Activated naive CD4-positive, alpha-beta T cell treated with anti-CD3 and anti-CD28 coated beads, Interleukin-2, amount 10 ng/mL, durations not matched to agents 7 days and 5 days (primary cell): ENCODE data around the gene PRMT7.
A peak's percentile ranks its signal among the peaks of the same experiment; 100 is the strongest.

Experiments used
- CTCF ChIA-PET: fragments of 350-600 bp; sonication (Branson Sonifier 250); formaldehyde crosslinking; loops from one replicate; lab custom pipeline; 2021; ENCODE audit warnings: antibody characterized with exemption; lab: Charles Lee
- DNase-seq: peaks from one replicate; pipeline ENCODE4 v3.0.0-alpha.2; 2020
- H3K27ac Mint-ChIP-seq: one replicate; pipeline ENCODE4 v1.8.0; 2021; ENCODE audit warnings: mild to moderate bottlenecking, moderate library complexity, mixed read lengths
- H3K27me3 Mint-ChIP-seq: one replicate; pipeline ENCODE4 v1.8.0; 2021; ENCODE audit warnings: mild to moderate bottlenecking, mixed read lengths
- H3K36me3 Mint-ChIP-seq: one replicate; pipeline ENCODE4 v1.8.0; 2021; ENCODE audit warnings: mixed read lengths
- H3K4me1 Mint-ChIP-seq: one replicate; pipeline ENCODE4 v1.8.0; 2021; ENCODE audit warnings: mixed read lengths
- H3K4me3 Mint-ChIP-seq: one replicate; pipeline ENCODE4 v1.8.0; 2021; ENCODE audit warnings: mild to moderate bottlenecking, moderate library complexity, mixed read lengths
- H3K9me3 Mint-ChIP-seq: one replicate; pipeline ENCODE4 v1.8.0; 2021; ENCODE audit warnings: mixed read lengths

PRMT7 gene

GRCh38 chr16:68368301-68368888 is 57.6 kb downstream of the PRMT7 start:
- Mint-ChIP-seq H3K4me1 (peaks cover 58% of the 10 kb centered on the region), H3K9me3 (no peaks in the 10 kb centered on the region), H3K4me3 (peak overlapping the region; percentile 51), H3K27me3 (peaks cover 100% of the 10 kb centered on the region), H3K36me3 (no peaks in the 10 kb centered on the region), H3K27ac (no peak overlapping the region)
- DNase-seq, result no peak
- CTCF ChIA-PET, result interaction anchor here (0.6 to 2.8 kb wide), 5 partner anchors 12 to 684 kb away, joined by 3 to 15 read pairs (median 8); no protein-coding TSS in a partner anchor

- peak overlapping the region; percentile 28 for H3K27ac Mint-ChIP-seq
- CTCF ChIA-PET, result interaction anchor here (0.8 to 2.8 kb wide), 6 partner anchors 13 to 143 kb away, joined by 3 to 15 read pairs (median 6); no protein-coding TSS in a partner anchor
- peaks cover 100% of the 10 kb centered on the region for H3K27me3 Mint-ChIP-seq
- peak overlapping the region; percentile 35 for H3K4me3 Mint-ChIP-seq
- no peaks in the 10 kb centered on the region for H3K9me3 Mint-ChIP-seq
- no peak for DNase-seq
- no peaks in the 10 kb centered on the region for H3K36me3 Mint-ChIP-seq
- peaks cover 55% of the 10 kb centered on the region for H3K4me1 Mint-ChIP-seq
These were observed 58.3 kb downstream of the PRMT7 start for GRCh38 chr16:68369168-68369567.

GRCh38 chr16:68369697-68370580 is 59.1 kb downstream of the PRMT7 start:
- H3K27ac Mint-ChIP-seq, result peak overlapping the region; percentile 67
- CTCF ChIA-PET, result interaction anchor here (0.6 to 2.8 kb wide), 8 partner anchors 13 to 143 kb away, joined by 3 to 15 read pairs (median 4); no protein-coding TSS in a partner anchor
- H3K9me3 Mint-ChIP-seq, result no peaks in the 10 kb centered on the region
- no peaks in the 10 kb centered on the region for H3K36me3 Mint-ChIP-seq
- peak overlapping the region; percentile 35 for H3K4me3 Mint-ChIP-seq
- peaks cover 49% of the 10 kb centered on the region for H3K4me1 Mint-ChIP-seq
- peaks cover 100% of the 10 kb centered on the region for H3K27me3 Mint-ChIP-seq
- peak; percentile 63 for DNase-seq

- no peaks in the 10 kb centered on the region for H3K9me3 Mint-ChIP-seq
- H3K4me3 Mint-ChIP-seq, result peak overlapping the region; percentile 3
- H3K36me3 Mint-ChIP-seq, result no peaks in the 10 kb centered on the region
- H3K4me1 Mint-ChIP-seq, result peaks cover 44% of the 10 kb centered on the region
- H3K27me3 Mint-ChIP-seq, result peaks cover 100% of the 10 kb centered on the region
- peak; percentile 72 for DNase-seq
- H3K27ac Mint-ChIP-seq, result peak overlapping the region; percentile 24
- CTCF ChIA-PET, result interaction anchor here (0.6 to 1.8 kb wide), 3 partner anchors 13 to 109 kb away, joined by 3 to 5 read pairs (median 3); no protein-coding TSS in a partner anchor
These were observed 59.9 kb downstream of the PRMT7 start for GRCh38 chr16:68370581-68371275.

- Mint-ChIP-seq H3K9me3 (no peaks in the 10 kb centered on the region), H3K4me1 (peaks cover 43% of the 10 kb centered on the region)
These were observed 60.4 kb downstream of the PRMT7 start for GRCh38 chr16:68371276-68371651.

GRCh38 chr16:68371706-68372380 is 61.0 kb downstream of the PRMT7 start:
- no peak overlapping the region for H3K4me3 Mint-ChIP-seq
- DNase-seq, result no peak
- H3K27ac Mint-ChIP-seq, result no peak overlapping the region
- H3K4me1 Mint-ChIP-seq, result peaks cover 41% of the 10 kb centered on the region
- CTCF ChIA-PET, result no interaction called here
- no peaks in the 10 kb centered on the region for H3K9me3 Mint-ChIP-seq
- H3K36me3 Mint-ChIP-seq, result no peaks in the 10 kb centered on the region
- H3K27me3 Mint-ChIP-seq, result peaks cover 100% of the 10 kb centered on the region

More at GRCh38 chr16:68371276-68371651, 60.4 kb downstream of the PRMT7 start:
- no peak overlapping the region for H3K4me3 Mint-ChIP-seq
- H3K36me3 Mint-ChIP-seq, result no peaks in the 10 kb centered on the region
- CTCF ChIA-PET, result interaction anchor here (1.5 to 1.8 kb wide), 2 partner anchors 14 to 110 kb away, joined by 3 to 5 read pairs; no protein-coding TSS in a partner anchor
- H3K27ac Mint-ChIP-seq, result no peak overlapping the region
- H3K27me3 Mint-ChIP-seq, result peaks cover 100% of the 10 kb centered on the region
- no peak for DNase-seq

GRCh38 chr16:68372381-68372720 is 61.5 kb downstream of the PRMT7 start:
- H3K27ac Mint-ChIP-seq, result no peak overlapping the region
- CTCF ChIA-PET, result interaction anchor here (0.9 kb wide), 1 partner anchor 110 kb away, joined by 3 read pairs; no protein-coding TSS in a partner anchor
- H3K9me3 Mint-ChIP-seq, result no peaks in the 10 kb centered on the region
- H3K4me3 Mint-ChIP-seq, result no peak overlapping the region
- no peak for DNase-seq
- H3K4me1 Mint-ChIP-seq, result peaks cover 39% of the 10 kb centered on the region
- H3K36me3 Mint-ChIP-seq, result no peaks in the 10 kb centered on the region
- H3K27me3 Mint-ChIP-seq, result peaks cover 100% of the 10 kb centered on the region

GRCh38 chr16:68372806-68373205 is 62.0 kb downstream of the PRMT7 start:
- CTCF ChIA-PET, result interaction anchor here (0.9 to 1.0 kb wide), 2 partner anchors 111 to 122 kb away, joined by 3 read pairs; no protein-coding TSS in a partner anchor
- Mint-ChIP-seq H3K27me3 (peaks cover 100% of the 10 kb centered on the region), H3K9me3 (no peaks in the 10 kb centered on the region), H3K4me3 (no peak overlapping the region), H3K36me3 (no peaks in the 10 kb centered on the region), H3K27ac (no peak overlapping the region), H3K4me1 (peaks cover 36% of the 10 kb centered on the region)
- no peak for DNase-seq

- Mint-ChIP-seq H3K27ac (peak overlapping the region; percentile 43), H3K36me3 (no peaks in the 10 kb centered on the region), H3K4me1 (peaks cover 27% of the 10 kb centered on the region), H3K9me3 (no peaks in the 10 kb centered on the region), H3K4me3 (no peak overlapping the region), H3K27me3 (peaks cover 100% of the 10 kb centered on the region)
- no peak for DNase-seq
- CTCF ChIA-PET, result interaction anchor here (0.9 to 1.6 kb wide), 3 partner anchors 22 to 121 kb away, joined by 3 to 5 read pairs (median 3); no protein-coding TSS in a partner anchor
These were observed 62.9 kb downstream of the PRMT7 start for GRCh38 chr16:68373528-68374245.

- Mint-ChIP-seq H3K36me3 (no peaks in the 10 kb centered on the region), H3K27ac (no peak overlapping the region), H3K4me1 (peaks cover 27% of the 10 kb centered on the region), H3K4me3 (no peak overlapping the region), H3K27me3 (peaks cover 100% of the 10 kb centered on the region), H3K9me3 (no peaks in the 10 kb centered on the region)
- DNase-seq, result no peak
- CTCF ChIA-PET, result interaction anchor here (1.4 to 1.6 kb wide), 2 partner anchors 10 to 21 kb away, joined by 3 to 5 read pairs; no protein-coding TSS in a partner anchor
These were observed 63.5 kb downstream of the PRMT7 start for GRCh38 chr16:68374246-68374805.

GRCh38 chr16:68374961-68375660 is 64.3 kb downstream of the PRMT7 start:
- Mint-ChIP-seq H3K36me3 (no peaks in the 10 kb centered on the region), H3K4me3 (no peak overlapping the region), H3K9me3 (no peaks in the 10 kb centered on the region), H3K4me1 (peaks cover 27% of the 10 kb centered on the region), H3K27me3 (peaks cover 100% of the 10 kb centered on the region), H3K27ac (no peak overlapping the region)
- CTCF ChIA-PET, result interaction anchor here (1.0 to 1.4 kb wide), 2 partner anchors 9 to 18 kb away, joined by 3 read pairs; no protein-coding TSS in a partner anchor
- no peak for DNase-seq
